Endodermal cell (in vitro differentiated cells): ENCODE measurements around the gene SLC24A3. TPM values are rescaled to one million over a fixed set of nuclear protein-coding genes. Genes with fewer than 3 reads are reported as not detected.

Experiments
- DNase-seq: peaks from one replicate; pipeline ENCODE4 v3.0.0-alpha.2; 2017
- H3K27ac ChIP-seq: 2 replicates; pipeline ENCODE4 v1.5.1; 2013; ENCODE audit warnings: mild to moderate bottlenecking, low read depth, low read length, moderate library complexity
- H3K27me3 ChIP-seq: 2 replicates; pipeline ENCODE4 v1.6.1; 2013; ENCODE audit warnings: mild to moderate bottlenecking, low read length, moderate library complexity; ENCODE audit not compliant: insufficient read depth, control insufficient read depth, poor library complexity, severe bottlenecking
- H3K36me3 ChIP-seq: 2 replicates; pipeline ENCODE4 v1.7.0; 2013; ENCODE audit warnings: mild to moderate bottlenecking, low read length, moderate library complexity; ENCODE audit not compliant: control insufficient read depth, insufficient read depth
- H3K4me1 ChIP-seq: one replicate; pipeline ENCODE4 v1.7.0; 2013; ENCODE audit warnings: low read length; ENCODE audit not compliant: control insufficient read depth, insufficient read depth
- H3K4me3 ChIP-seq: 2 replicates; pipeline ENCODE4 v1.5.1; 2013; ENCODE audit warnings: mild to moderate bottlenecking, low read length, moderate library complexity
- H3K9ac ChIP-seq: 2 replicates; pipeline ENCODE4 v1.6.1; 2013; ENCODE audit warnings: mild to moderate bottlenecking, low read length, moderate library complexity; ENCODE audit not compliant: poor library complexity, severe bottlenecking; ENCODE audit errors: extremely low read depth
- H3K9me3 ChIP-seq: 2 replicates; pipeline ENCODE4 v1.6.1; 2013; ENCODE audit warnings: mild to moderate bottlenecking, low read length, moderate library complexity; ENCODE audit not compliant: control insufficient read depth
- H3K27ac Mint-ChIP-seq: 2 replicates; pipeline ENCODE4 v1.8.0; 2020; ENCODE audit warnings: mixed read lengths
- H3K27me3 Mint-ChIP-seq: 2 replicates; pipeline ENCODE4 v1.8.0; 2021; ENCODE audit warnings: mild to moderate bottlenecking, mixed read lengths; ENCODE audit not compliant: insufficient read depth
- H3K36me3 Mint-ChIP-seq: 2 replicates; pipeline ENCODE4 v1.8.0; 2020; ENCODE audit warnings: low read depth, mixed read lengths
- H3K4me1 Mint-ChIP-seq: 2 replicates; pipeline ENCODE4 v1.8.0; 2020; ENCODE audit warnings: mixed read lengths
- H3K4me3 Mint-ChIP-seq: 2 replicates; pipeline ENCODE4 v1.8.0; 2020; ENCODE audit warnings: mild to moderate bottlenecking, moderate library complexity, mixed read lengths
- H3K9me3 Mint-ChIP-seq: 2 replicates; pipeline ENCODE4 v1.8.0; 2020; ENCODE audit warnings: mild to moderate bottlenecking, mixed read lengths
- CTCF ChIP-seq: fragments of 200-600 bp; sonication (generic); conservative IDR thresholded peaks from 2 replicates; pipeline ENCODE4 v1.5.0; 2021; ENCODE audit warnings: antibody characterized with exemption, mild to moderate bottlenecking
- WGBS, 2 experiments: methylation state at CpG; one replicate each; pipeline versions ENCODE4 v1.1.5 to v1.1.7; 2013; ENCODE audit warnings: missing lambda C conversion rate in 2 of 2, mixed read lengths in 1 of 2; ENCODE audit not compliant: insufficient coverage in 1 of 2, insufficient read length in 1 of 2; 5-methylcytosine and 5-hydroxymethylcytosine counted together
- total RNA-seq, 2 donors: library from RNA; stranded (reverse); fragmentation: NEBNext Ultra II Directional in 1 of 2; extraction: Animal tissue kit (Norgen Biotek cat#: 25700) in 1 of 2; gene quantifications; 2 replicates in 1 of 2; 3 replicates in 1 of 2; pipeline ENCODE4 v1.2.1, GENCODE V29; 2021

Gene SLC24A3
- total RNA-seq, 2 donors from 2014 or later = 1.5 to 1.8 TPM

GRCh38 chr20:19765913-19766312 is 553.5 kb downstream of the SLC24A3 start:
- H3K4me3 ChIP-seq = no peak overlapping the region
- WGBS, 2 experiments = 86 to 95% methylated on average over 2 to 4 of the region's 4 CpGs
- no peak for TF ChIP-seq CTCF
- H3K27me3 ChIP-seq = no peaks in the 10 kb centered on the region
- no peak overlapping the region for H3K27ac Mint-ChIP-seq
- H3K36me3 Mint-ChIP-seq = peaks cover 3% of the 10 kb centered on the region
- H3K27me3 Mint-ChIP-seq = peaks cover 3% of the 10 kb centered on the region
- no peak for DNase-seq
- no peak overlapping the region for H3K9ac ChIP-seq
- H3K9me3 Mint-ChIP-seq = no peaks in the 10 kb centered on the region
- H3K4me3 Mint-ChIP-seq = no peak overlapping the region
- H3K36me3 ChIP-seq = no peaks in the 10 kb centered on the region
- peaks cover 5% of the 10 kb centered on the region for H3K4me1 Mint-ChIP-seq
- H3K9me3 ChIP-seq = no peaks in the 10 kb centered on the region
- no peak overlapping the region for H3K27ac ChIP-seq
- H3K4me1 ChIP-seq = peaks cover 3% of the 10 kb centered on the region

GRCh38 chr20:19767070-19767469 is 554.6 kb downstream of the SLC24A3 start:
- no peak for DNase-seq
- H3K9ac ChIP-seq = no peak overlapping the region
- H3K36me3 Mint-ChIP-seq = peaks cover 3% of the 10 kb centered on the region
- peaks cover 5% of the 10 kb centered on the region for H3K4me1 Mint-ChIP-seq
- H3K27ac ChIP-seq = no peak overlapping the region
- WGBS, 2 experiments = 76 to 82% methylated on average over 3 to 4 of the region's 4 CpGs
- H3K27me3 ChIP-seq = no peaks in the 10 kb centered on the region
- H3K9me3 ChIP-seq = no peaks in the 10 kb centered on the region
- H3K27me3 Mint-ChIP-seq = peaks cover 3% of the 10 kb centered on the region
- no peaks in the 10 kb centered on the region for H3K9me3 Mint-ChIP-seq
- H3K36me3 ChIP-seq = no peaks in the 10 kb centered on the region
- TF ChIP-seq CTCF = no peak
- H3K4me1 ChIP-seq = peaks cover 3% of the 10 kb centered on the region
- no peak overlapping the region for H3K4me3 ChIP-seq
- H3K4me3 Mint-ChIP-seq = no peak overlapping the region
- H3K27ac Mint-ChIP-seq = no peak overlapping the region

GRCh38 chr20:19768325-19768842 is 555.9 kb downstream of the SLC24A3 start:
- H3K27ac Mint-ChIP-seq = no peak overlapping the region
- Histone ChIP-seq H3K27me3 (no peaks in the 10 kb centered on the region), H3K4me3 (no peak overlapping the region), H3K27ac (no peak overlapping the region), H3K9ac (no peak overlapping the region), H3K9me3 (no peaks in the 10 kb centered on the region), H3K4me1 (peaks cover 3% of the 10 kb centered on the region), H3K36me3 (no peaks in the 10 kb centered on the region)
- peaks cover 5% of the 10 kb centered on the region for H3K4me1 Mint-ChIP-seq
- TF ChIP-seq CTCF = no peak
- H3K27me3 Mint-ChIP-seq = peaks cover 3% of the 10 kb centered on the region
- no peaks in the 10 kb centered on the region for H3K36me3 Mint-ChIP-seq
- no peaks in the 10 kb centered on the region for H3K9me3 Mint-ChIP-seq
- 87 to 91% methylated on average over 3 to 7 of the region's 7 CpGs for WGBS, 2 experiments
- no peak for DNase-seq
- H3K4me3 Mint-ChIP-seq = no peak overlapping the region
